HG03139 (cell line): Measurements from ENCODE around the gene CRIP3.
"Not testable (repeated sequence)": the region's sequence is repeated elsewhere in the genome, so short reads cannot be mapped to it uniquely, and the experiment has no call there.

ENCODE experiments used
- ATAC-seq: cut with Tn5 transposase; IDR thresholded peaks from one replicate; pipeline ENCODE4 v1.9.1; 2021; ENCODE audit not compliant: unreplicated experiment

Gene CRIP3

DNA sequence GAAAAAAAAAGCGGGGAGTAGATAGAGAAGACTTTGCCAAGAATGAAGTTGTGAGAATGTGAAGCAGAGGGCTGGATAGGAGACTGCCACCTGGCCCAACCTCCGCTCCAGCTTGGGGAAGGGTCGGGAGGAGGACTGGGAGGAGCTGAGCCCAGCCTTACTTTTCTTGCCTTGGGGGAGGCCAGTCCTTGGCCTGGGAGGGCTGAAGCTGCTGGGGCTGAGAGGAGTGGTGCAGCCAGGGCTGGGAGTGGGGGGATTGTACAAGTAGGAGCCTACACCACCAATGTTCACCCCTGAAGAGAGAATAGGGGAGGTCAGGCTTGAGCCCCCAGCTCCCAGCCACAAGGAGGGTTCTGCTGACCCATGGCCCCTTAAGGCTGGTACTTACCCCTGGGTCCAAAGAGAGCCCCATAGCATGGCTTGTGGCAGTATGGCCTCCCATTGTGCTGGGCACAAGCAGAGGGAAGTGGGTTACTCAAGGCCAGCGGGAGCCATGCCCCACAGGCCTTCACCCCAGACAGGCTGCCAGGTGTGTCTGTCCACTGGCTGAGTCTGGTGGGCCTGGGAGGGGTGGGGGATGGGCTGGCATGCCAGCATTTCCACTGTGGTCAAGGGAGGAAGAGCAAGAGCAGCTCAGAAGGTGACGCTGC, 1.1 kb downstream of the CRIP3 start:
- no peak for ATAC-seq

DNA sequence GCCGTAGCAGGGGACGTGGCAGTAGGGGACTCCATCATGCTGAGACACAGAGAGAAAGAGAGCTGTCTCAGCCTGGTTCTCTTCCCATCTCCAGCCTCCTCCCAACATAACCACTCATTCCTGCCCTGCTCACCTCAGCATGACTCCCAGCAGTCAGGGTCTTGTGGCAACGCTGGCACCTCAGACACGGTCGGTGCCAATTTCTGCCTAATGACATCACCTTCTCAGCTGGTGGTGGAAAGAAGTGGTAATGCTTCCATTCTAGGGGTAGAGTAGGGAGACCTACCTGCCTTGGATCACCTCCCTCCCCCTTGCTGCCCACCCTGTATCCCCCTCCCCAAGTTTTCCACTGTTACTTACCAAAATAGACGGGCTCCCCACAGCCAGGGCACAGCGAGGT, 2.5 kb downstream of the CRIP3 start:
- ATAC-seq, result no peak

DNA sequence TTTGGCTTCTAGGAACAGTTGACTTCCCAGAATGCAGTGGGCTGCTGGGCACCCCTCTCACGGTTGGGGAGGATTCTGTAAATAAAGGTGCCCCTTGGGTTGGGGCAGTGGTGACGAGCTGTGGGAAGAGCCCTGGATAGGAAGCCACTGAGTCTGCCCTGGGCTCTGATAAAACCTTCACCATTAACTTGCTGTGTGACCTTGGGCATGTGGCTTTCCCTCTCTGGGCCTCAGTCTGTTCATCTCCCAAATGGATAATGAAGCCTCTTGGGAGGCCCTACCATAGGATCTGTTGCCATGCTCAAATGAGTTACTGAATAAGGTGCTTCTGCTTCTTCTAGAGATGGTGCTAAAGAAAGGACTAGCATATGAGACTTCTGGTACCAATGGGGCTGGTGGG, 3.7 kb downstream of the CRIP3 start:
- ATAC-seq, result no peak

DNA sequence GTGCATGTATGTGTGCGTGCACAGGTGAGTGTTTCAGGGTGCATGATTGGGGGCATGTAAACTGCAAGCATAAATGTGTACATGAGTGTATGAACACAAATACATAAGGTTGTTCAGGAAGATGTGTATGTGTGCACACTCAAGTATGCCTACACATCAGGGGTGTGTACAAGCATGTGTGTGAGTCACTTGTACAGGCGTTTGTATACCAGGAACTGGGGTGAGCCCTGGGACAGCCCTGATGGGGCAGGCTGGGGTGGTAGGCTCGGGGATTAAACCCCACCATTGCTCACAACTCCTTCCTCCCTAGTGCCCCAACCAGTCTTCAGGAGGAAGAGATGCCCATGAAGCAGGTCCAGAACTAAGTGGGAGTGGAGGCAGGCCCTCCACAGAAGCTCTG, 4.3 kb downstream of the CRIP3 start:
- ATAC-seq, result no peak

DNA sequence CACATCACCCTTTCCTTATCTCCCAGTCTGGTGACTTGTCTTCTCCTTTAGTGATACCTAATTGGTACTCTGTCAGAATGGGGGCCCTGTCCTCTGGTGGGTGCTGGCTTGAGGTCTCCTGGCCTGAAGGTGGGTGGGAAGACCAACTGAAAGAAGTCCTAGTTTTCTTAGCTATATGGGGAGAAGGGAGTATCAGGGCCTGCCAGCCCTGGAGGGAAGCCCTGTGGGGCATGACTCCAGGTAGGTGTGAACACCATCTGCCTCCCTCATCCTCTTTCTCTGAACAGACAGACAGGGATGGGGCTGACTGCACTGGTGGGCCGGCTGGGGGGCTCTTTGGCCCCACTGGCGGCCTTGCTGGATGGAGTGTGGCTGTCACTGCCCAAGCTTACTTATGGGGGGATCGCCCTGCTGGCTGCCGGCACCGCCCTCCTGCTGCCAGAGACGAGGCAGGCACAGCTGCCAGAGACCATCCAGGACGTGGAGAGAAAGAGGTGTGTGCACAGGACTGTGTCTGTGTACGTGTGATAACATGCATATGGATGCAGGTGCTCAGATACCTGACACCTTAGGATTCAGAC, 4.8 kb downstream of the CRIP3 start:
- no peak for ATAC-seq

DNA sequence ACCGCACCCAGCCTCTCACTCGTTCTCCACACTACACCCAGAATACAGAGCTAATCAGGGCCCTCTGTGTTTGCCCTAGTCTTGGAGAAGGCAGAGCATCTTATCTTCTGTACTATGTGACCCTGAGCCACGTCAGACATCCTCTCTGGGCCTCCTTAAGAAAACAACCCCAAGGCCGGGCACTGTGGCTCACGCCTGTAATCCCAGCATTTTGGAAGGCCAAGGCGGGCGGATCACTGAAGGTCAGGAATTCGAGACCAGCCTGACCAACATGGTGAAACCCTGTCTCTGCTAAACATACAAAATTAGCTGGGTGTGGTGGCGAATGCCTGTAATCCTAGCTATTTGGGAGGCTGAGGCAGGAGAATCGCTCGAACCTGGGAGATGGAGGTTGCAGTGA, 5.6 kb downstream of the CRIP3 start:
- ATAC-seq, result not testable (repeated sequence)

DNA sequence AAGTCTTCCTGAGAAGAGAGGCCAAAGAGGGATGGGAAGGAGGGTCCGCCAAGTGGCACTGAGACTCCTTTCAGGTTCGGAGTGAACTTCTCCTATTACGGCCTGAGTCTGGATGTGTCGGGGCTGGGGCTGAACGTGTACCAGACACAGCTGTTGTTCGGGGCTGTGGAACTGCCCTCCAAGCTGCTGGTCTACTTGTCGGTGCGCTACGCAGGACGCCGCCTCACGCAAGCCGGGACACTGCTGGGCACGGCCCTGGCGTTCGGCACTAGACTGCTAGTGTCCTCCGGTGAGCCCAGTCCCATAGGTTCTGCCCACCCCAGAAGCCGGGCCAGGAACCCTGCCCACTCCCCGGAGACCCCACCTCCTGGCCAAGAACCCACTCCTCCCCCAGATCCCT, 6.5 kb downstream of the CRIP3 start:
- ATAC-seq, result no peak

DNA sequence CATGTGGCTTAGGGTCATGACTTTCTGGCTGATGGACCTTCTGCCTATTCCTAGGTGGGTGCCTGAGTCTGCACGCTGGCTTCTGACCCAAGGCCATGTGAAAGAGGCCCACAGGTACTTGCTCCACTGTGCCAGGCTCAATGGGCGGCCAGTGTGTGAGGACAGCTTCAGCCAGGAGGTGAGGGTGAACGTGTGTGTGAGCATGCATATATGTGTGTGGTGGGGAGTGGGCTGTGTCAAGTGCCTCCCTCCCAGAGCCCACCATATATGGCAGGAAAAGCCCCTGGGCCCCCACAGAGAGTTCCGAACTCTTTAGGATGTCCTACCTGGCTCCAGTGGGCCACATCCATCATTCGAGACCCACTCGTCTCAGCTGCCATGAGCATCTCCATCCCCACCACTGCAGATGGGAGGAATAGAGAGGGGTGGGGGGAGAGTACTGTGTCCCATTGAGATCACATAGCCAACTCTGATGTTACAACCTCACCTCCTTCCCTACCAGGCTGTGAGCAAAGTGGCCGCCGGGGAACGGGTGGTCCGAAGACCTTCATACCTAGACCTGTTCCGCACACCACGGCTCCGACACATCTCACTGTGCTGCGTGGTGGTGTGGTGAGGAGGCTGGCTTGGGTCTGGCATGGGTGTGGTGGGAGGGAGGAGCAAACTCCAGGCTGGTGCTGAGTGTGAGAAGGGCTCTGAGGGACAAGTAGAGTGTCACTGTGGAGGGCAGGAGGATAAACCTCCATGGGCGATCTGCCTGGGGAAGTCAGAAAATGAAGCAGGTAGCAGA, 7.3 kb downstream of the CRIP3 start:
- no peak for ATAC-seq

DNA sequence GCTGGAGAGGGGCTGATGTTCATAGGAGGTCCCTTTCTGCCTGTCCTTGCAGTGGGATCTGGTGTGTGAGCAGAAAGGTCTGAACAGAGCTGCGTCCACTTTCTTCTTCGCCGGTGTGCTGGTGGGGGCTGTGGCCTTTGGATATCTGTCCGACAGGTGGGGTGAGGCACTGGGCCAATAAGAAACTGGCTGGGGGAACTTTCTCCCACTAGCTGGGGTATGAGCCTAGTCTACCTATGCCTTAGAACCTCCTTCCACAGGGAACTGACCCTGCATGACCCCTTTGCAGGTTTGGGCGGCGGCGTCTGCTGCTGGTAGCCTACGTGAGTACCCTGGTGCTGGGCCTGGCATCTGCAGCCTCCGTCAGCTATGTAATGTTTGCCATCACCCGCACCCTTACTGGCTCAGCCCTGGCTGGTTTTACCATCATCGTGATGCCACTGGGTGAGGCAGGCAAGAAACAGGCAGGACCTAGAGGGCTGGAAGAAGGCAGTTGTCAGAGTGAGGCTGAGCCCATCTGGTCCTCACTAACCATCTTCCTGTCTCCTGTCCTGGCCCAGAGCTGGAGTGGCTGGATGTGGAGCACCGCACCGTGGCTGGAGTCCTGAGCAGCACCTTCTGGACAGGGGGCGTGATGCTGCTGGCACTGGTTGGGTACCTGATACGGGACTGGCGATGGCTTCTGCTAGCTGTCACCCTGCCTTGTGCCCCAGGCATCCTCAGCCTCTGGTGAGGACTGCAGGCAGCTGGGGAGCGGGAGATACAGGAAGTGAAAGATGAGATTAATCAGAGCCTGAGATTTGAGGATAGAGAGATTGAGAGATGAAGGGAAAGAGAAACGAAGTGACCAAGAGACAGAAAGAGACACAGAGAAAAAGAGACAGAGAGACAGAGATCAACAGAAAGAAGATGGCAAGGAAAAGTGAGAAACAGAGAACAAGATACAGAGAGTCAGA, 9.0 kb downstream of the CRIP3 start:
- no peak for ATAC-seq

DNA sequence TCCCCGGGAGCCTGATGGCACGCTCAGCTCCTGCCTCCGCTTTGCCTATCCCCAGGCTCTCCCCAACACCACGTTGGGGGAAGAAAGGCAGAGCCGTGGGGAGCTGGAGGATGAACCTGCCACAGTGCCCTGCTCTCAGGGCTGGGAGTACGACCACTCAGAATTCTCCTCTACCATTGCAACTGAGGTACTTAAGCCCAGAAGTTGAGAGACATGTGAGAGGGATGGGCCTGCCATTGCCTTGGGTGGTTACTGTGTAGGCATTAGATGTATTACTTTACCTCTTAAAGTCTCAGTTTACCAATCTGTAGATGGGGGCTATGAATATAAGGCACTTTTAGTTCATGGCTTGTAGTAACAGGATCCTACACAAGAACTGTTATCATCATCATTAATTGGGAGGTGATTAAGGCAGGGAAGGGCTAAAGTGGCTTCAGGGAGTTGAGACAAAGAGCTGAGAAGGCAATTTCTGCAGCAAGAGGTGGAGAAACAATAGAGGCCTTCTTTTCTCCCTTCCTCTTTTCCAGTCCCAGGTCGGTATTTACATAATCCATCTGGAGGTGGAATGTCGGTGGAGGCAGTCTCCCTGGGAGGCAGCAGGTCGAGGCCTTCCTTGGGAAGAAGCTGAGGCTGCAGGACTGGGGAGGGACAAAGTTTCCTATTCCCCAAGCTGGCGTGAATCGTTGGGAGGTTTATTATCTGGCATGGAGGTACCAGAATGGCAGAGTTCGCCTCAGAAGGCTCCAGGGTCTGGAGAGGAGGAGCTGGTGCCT, 9.9 kb downstream of the CRIP3 start:
- ATAC-seq, result no peak

DNA sequence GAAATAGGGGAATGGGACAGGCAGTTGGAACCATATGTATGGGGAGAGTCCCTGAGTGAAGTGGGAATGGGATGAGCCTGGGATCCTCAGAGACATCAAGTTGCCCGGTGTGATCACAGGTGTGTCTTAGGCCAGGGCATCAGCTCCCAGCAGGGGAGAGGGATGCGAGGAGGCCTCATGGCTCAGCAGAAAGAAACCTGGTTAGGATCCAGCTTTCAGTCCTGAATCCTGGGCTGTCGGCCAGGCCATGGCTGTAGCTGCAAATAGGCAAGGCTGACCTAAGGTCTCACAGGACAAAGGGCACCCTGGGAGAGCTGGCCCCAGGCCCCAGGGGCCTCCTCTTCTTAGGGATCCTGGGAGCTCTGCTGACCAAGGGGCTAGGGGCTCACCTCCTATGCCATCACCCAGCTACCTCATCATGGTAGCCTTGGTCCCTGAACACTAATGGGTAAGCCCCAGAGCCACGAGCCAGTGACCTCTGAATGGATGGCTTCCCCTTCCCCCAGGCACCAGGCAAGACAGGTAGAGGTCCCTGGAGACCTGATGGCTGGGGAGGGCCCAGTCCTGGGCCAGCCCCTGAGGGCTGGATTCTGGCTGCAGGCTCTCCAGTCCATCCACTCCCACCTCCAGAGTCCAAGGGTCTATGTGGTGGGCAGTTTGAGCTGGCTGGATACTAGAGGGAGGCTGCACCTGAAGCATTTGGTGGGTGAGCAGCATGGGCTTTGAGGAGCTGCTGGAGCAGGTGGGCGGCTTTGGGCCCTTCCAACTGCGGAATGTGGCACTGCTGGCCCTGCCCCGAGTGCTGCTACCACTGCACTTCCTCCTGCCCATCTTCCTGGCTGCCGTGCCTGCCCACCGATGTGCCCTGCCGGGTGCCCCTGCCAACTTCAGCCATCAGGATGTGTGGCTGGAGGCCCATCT, 10.7 kb downstream of the CRIP3 start, which contains the start of gene SLC22A7:
Gene SLC22A7 (plus strand): TSS at position 617 of the 921 bp plus-strand sequence. CDS start 99 bp downstream, at position 716.
- no peak for ATAC-seq

DNA sequence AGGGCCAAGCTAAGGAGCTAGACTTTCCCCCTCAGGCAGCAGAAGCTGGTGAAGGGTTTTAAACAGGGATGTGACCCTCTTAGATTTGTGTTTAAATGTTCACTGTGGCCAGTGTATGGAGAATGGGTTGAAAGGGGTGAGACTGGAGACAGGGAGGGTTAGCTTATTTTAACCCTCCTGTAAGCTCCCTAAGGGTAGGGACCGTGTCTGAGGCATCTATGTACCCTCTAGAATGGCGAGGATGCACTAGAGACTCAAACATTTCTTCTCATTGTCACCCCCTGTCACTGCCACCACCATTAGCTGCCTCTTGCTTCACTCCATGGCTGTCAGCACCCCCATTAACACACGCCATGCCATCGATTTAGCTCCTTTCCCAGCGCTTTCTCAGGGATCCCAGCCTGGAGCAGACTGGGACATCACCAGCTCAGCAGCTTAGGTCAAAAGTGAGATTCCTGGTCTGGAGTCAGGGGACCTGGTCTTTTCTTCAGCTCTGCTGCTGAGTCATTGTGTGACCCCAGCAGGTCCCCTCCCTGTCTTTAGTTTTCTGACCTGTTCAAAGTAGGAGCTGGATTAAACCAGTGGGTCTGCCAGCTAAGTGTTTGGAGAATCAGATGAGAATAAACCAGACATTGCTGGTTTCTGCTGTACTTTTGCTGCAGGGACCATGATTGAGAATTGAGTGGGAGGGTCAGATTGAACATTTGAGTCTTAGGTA, 11.7 kb downstream of the CRIP3 start:
- no peak for ATAC-seq

DNA sequence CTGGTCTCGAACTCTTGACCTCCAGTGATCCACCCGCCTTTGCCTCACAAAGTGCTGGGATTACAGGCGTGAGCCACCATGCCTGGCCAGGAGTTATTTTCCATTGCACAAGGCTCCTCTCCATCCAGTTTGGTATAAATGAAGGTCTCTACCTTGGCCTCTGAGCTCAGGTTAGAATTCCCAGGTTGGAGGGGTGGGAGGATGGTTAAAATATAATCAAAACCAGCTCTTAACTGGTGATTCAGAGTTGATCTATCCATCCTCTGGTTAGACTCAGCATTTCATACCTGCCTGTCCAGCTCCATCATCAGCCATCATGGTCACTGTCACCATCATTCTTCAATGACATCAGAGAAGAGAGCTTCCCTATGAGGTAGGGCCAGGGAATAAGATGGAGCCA, 13.2 kb downstream of the CRIP3 start:
- ATAC-seq, result no peak

DNA sequence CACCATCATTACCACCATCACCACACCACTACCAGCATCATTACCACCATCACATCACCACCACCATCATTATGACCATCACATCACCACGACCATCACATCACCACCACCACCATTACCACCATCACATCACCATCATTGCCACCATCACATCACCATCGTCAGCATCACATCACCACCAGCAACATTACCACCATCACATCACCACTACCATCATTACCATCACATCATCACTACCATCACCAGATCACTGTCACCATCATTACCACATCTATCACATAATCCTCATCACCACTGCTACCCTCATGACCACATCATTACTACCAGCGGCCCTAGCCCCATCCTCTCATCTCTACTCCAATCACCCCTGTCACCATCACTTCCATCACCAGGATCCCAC, 14.1 kb downstream of the CRIP3 start:
- ATAC-seq, result no peak

DNA sequence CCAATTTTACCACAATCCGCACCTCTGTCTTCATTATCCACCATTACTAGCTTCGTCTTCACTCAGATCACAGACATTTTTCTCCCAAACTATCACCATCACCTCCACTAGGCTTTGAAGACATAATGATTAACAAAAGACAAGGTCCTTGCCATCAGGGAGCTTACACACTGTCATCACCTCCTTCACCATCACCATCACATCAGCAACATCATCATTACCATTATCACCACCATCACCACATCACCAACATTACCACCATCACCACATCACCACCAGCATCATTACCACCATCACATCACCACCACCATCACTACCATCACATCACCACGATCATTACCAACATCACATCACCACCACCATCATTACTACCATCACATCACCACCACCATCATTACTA, 14.9 kb downstream of the CRIP3 start:
- ATAC-seq, result no peak

DNA sequence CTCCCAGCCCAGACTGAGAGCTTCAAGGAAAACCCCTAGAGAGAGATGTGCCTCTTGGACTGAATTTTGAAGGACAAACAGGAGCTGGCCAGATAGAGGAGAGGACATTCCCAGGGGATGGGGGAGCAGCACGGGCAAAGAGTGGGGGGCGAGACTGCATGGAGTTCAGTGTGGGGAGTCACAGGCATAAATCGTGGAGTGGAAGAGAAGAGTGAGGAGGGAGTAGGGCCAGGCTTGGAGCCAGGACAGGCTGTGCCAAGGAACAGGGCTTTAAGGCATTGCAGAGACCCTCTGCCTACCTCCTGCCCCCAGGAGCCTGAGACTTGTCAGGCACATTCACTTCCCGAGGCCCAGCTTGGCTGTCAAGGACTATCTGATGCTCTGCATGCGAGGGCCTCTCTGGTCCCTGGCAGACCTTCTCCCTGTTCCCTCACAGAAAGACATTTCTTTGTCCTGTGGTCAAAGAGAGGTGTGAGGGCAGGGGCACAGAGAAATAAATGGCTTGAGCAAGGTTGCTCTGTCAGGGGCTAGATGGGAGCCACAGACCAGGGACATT, 15.8 kb downstream of the CRIP3 start:
- no peak for ATAC-seq

DNA sequence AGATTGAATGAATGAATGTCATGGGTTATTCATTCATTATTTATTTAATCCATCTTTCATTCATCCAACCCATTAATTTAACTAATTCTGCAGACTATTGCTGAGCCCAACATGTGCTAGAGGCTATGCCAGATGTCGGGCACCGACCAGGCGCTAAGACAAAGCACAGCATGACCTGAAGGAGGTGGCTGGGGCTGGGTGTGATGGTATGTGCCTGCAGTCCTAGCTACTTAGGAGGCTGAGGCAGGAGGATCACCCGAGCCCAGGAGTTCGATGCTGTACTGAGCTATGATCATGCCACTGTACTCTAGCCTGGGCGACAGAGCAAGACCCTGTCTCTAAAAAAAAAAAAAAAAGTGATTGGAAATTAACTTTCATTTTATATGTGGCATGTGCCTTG, 16.3 kb downstream of the CRIP3 start:
- ATAC-seq, result no peak

DNA sequence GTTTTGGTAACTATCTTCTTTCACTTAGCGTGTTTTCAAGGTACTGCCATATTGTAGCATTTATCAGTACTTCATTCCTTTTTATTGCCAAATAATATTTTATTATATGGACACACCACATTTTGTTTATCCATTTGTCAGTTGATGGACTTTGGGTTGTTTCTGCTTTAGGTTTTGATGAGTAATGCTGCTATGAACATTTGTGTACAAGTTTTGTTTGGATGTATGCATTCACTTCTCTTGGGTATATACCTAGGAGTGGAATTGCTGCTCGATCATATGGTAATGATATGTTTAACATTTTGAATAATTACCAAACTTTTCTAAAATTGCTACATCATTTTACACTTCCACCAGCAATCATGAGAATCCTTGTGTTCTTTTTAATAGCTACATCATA, 16.9 kb downstream of the CRIP3 start:
- no peak for ATAC-seq
